ENCODE data around the gene UCK1. TPM values are rescaled to one million over a fixed set of nuclear protein-coding genes. Genes with fewer than 3 reads are reported as not detected.
A peak's percentile ranks its signal among the peaks of the same experiment; 100 is the strongest.

The UCK1 gene
- total and polyA plus RNA-seq, 2 of the 8 experiments (the other 6 are each of a cell fraction or from before 2014, with no cell fraction given): 35.1 to 42.0 TPM

- DNase-seq (ENCODE audit: low read depth in 1 of 2, low spot score in 2 of 2) (no peak), FAIRE-seq (no peak)
- Histone ChIP-seq H3K9ac (replicated peaks in 1 of 4; ENCODE audit: extremely low read depth in 1 of 4, low read depth in 3 of 4, low read length in 3 of 4) (no peak overlapping the region), H3K18ac (ENCODE audit: extremely low read depth, low read length) (no peak overlapping the region), H3K36me3 (ENCODE audit: control insufficient read depth in 2 of 4, insufficient read depth in 4 of 4, low read length in 3 of 4) (no peaks in the 10 kb centered on the region), H3K4me2 (ENCODE audit: insufficient read depth in 1 of 2, low read depth in 2 of 2, low read length in 2 of 2) (no peak overlapping the region), H4K91ac (replicated peaks; ENCODE audit: insufficient read length, low read length) (no peak overlapping the region), H3K14ac (ENCODE audit: insufficient read length) (no peak overlapping the region), H3K79me1 (ENCODE audit: low read depth, low read length) (no peaks in the 10 kb centered on the region), H3K23me2 (ENCODE audit: low read depth, low read length) (peaks cover 11% of the 10 kb centered on the region; the same call in 1 of the 2 replicates), H4K8ac (ENCODE audit: extremely low read depth, insufficient read depth, low read length) (no peak overlapping the region; the same call in 1 of the 2 replicates), H3K4me3 (ENCODE audit: extremely low read depth in 1 of 4, insufficient read depth in 2 of 4, low read depth in 3 of 4, low read length in 4 of 4) (no peak overlapping the region), H2BK12ac (ENCODE audit: low read depth, low read length) (no peak overlapping the region), H2BK15ac (ENCODE audit: low read length) (no peak overlapping the region), H3K27ac (ENCODE audit: low read depth, low read length) (no peak overlapping the region), H3K4ac (replicated peaks; ENCODE audit: insufficient read length, low read depth, low read length) (no peak overlapping the region), H3K23ac (ENCODE audit: insufficient read length) (no peak overlapping the region), H4K20me1 (replicated peaks in 1 of 2; ENCODE audit: control insufficient read depth in 1 of 2, insufficient read depth in 2 of 2, low read length in 2 of 2) (peaks cover 0 to 2% of the 10 kb centered on the region in 2 experiments), H3K27me3 (replicated peaks in 1 of 4; ENCODE audit: control insufficient read depth in 3 of 4, extremely low read depth in 1 of 4, insufficient read depth in 3 of 4, low read length in 3 of 4) (peaks cover 13 to 33% (median 28%) of the 10 kb centered on the region in 4 experiments), H3K9me3 (ENCODE audit: insufficient read depth in 2 of 2, low read depth in 1 of 2, low read length in 1 of 2) (peaks cover 11 to 12% of the 10 kb centered on the region in 2 experiments), H3K4me1 (replicated peaks in 1 of 4; ENCODE audit: control insufficient read depth in 3 of 4, insufficient read depth in 4 of 4, low read length in 3 of 4) (no peaks in the 10 kb centered on the region; a peak in 2 of 7 replicates), H3K56ac (replicated peaks; ENCODE audit: insufficient read length, low read depth, low read length) (no peak overlapping the region), H2AK5ac (ENCODE audit: low read depth, low read length) (no peak overlapping the region), H4K5ac (ENCODE audit: insufficient read length, low read depth, low read length) (no peak overlapping the region), H2BK5ac (ENCODE audit: low read depth, low read length) (no peak overlapping the region), H2AFZ (ENCODE audit: low read length) (no peak overlapping the region), H3K79me2 (ENCODE audit: control insufficient read depth in 1 of 2, insufficient read depth in 2 of 2, low read length in 2 of 2) (no peaks in the 10 kb centered on the region), H2BK20ac (ENCODE audit: low read length) (no peak overlapping the region), H2BK120ac (replicated peaks; ENCODE audit: low read depth, low read length) (no peak overlapping the region)
- TF ChIP-seq KDM1A (IDR thresholded peaks at IDR 0.05; ENCODE audit: borderline replicate concordance, low read length) (no peak), BCL11A (IDR thresholded peaks at IDR 0.05; ENCODE audit: low read depth in 2 of 2, low read length in 2 of 2) (no peak), PHF8 (conservative IDR thresholded peaks at IDR 0.05; ENCODE audit: low read depth, low read length) (no peak), RNF2 (IDR thresholded peaks at IDR 0.05; ENCODE audit: borderline replicate concordance, low read depth, low read length, missing control alignments, poor library complexity, severe bottlenecking) (no peak), CTCF (IDR thresholded peaks at IDR 0.05; ENCODE audit: control extremely low read depth in 1 of 3, insufficient read depth in 1 of 3, low read depth in 1 of 3, low read length in 3 of 3) (peak; percentile 25 to 39 (median 39)), RAD21 (IDR thresholded peaks at IDR 0.05 in 1 of 2, conservative IDR thresholded peaks at IDR 0.05 in 1 of 2; ENCODE audit: low read depth in 2 of 2, low read length in 2 of 2) (peak; percentile 27 to 49; a peak in 2 of 4 replicates)
- WGBS, 2 experiments (ENCODE audit: extremely low coverage in 1 of 2, insufficient coverage in 1 of 2, insufficient read length in 1 of 2, insufficient replicate concordance in 2 of 2, low coverage in 1 of 2, low lambda C conversion rate in 2 of 2, missing lambda C conversion rate in 1 of 2): 92% methylated on average over 24 of the region's 25 CpGs; no CpG with 5 or more reads in 1 of the 2 experiments
- ChIA-PET POLR2A (ENCODE audit: partially characterized antibody) (interaction anchor here (0.9 kb wide), 1 partner anchor 197 kb away, joined by 3 read pairs; no protein-coding TSS in a partner anchor), CTCF (ENCODE audit: partially characterized antibody) (interaction anchor here (0.7 to 1.6 kb wide), 5 partner anchors 13 to 159 kb away, joined by 3 to 4 read pairs (median 3); no protein-coding TSS in a partner anchor)
Measured at GRCh38 chr9:131557855-131558548, 26.9 kb upstream of the UCK1 start.

All from H1 (cell line).